GM21825 (cell line): ENCODE results near the gene UBE2M.

ENCODE experiments used
- ATAC-seq: cut with Tn5 transposase; IDR thresholded peaks from one replicate; pipeline ENCODE4 v1.9.1; 2021; ENCODE audit warnings: mild to moderate bottlenecking, moderate library complexity; ENCODE audit not compliant: unreplicated experiment

Gene UBE2M

DNA sequence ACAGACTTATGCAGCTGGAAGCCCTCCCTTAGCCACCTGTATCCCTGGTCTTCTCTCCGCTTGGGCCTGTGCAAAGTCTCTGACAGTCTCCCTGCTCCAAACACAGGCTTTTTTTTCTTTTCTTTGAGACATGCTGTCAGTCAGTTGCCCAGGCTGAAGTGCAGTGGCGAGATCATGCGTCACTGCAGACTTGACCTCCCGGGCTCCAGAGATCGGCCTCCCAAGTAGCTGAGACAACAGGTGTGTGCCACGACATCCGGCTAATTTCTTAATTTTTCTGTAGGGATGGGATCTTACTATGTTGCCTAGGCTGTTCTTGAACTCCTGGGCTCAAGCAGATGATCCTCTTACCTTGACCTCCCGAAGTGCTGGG lies 13.2 kb upstream of the UBE2M start:
- ATAC-seq, result no peak

- ATAC-seq, result no peak
Observed at GRCh38 chr19:58570770-58571574, 12.6 kb upstream of the UBE2M start.

- no peak for ATAC-seq
Observed at GRCh38 chr19:58569943-58570670, 11.7 kb upstream of the UBE2M start.

DNA sequence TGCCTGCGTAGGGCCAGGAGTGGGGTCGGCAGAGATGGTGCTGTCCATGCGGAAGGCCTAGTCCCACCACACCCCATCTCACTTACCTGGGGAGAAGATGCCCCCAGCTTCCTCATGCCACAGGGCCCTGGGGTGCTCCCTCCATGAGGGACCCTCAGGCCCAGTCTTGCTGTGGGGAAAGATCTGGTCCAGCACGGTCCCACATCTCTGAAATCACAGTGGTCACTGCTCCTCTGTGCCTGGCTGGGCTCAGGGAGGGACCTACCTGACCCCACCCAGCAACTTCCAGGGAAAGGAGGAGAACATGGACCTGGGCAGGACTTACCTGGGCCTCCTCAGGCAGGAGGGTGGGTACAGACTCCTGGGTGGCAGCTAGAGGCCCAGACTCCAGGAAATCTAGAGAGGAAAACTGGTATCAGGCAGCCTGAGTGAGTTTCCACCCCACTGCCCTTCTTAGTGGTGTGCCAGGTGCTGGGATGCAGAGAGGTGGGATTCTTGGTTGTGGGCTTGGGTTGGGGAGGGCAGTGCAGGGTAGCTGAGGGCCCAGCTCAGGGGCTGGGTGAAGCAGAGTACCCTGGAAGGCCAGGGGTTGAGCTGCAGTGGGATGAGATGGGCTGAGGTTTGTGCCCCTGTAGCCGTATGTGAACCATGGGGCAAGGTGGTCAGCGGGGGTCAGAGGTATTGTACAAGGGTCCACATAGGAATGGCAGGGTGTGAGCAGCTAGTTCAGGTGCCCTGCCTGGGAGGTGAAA lies 11.0 kb upstream of the UBE2M start:
- ATAC-seq, result no peak

- ATAC-seq, result no peak
Observed at GRCh38 chr19:58568453-58569130, 10.2 kb upstream of the UBE2M start.

- ATAC-seq, result no peak
Observed at GRCh38 chr19:58566989-58567388, 8.6 kb upstream of the UBE2M start.

- ATAC-seq, result no peak
Observed at GRCh38 chr19:58563823-58564222, 5.4 kb upstream of the UBE2M start.

DNA sequence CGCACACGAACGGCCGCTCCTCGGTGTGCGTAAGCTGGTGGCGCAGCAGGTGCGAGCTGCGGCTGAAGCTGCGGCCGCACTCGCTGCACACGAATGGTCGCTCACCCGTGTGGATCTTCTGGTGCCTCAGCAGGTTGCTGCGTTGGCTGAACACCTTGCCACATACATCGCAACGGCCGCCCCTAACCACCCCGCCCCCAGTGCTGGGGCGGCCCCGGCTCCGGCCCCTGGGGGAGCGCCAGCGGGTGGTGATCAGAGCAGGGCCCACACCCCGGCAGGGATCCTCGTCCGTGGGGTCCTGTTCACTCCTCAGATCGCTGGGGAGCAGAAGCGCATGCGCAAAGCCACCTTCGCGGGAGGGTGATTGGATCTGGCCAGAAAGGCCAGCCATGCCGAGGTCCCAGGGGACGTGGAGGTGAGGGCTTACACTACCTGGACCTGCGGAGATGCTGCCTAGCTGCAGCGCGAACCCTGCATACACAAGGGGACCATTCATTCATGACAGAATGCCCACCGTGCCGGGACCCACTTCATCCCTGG lies 4.7 kb upstream of the UBE2M start:
- ATAC-seq, result no peak

DNA sequence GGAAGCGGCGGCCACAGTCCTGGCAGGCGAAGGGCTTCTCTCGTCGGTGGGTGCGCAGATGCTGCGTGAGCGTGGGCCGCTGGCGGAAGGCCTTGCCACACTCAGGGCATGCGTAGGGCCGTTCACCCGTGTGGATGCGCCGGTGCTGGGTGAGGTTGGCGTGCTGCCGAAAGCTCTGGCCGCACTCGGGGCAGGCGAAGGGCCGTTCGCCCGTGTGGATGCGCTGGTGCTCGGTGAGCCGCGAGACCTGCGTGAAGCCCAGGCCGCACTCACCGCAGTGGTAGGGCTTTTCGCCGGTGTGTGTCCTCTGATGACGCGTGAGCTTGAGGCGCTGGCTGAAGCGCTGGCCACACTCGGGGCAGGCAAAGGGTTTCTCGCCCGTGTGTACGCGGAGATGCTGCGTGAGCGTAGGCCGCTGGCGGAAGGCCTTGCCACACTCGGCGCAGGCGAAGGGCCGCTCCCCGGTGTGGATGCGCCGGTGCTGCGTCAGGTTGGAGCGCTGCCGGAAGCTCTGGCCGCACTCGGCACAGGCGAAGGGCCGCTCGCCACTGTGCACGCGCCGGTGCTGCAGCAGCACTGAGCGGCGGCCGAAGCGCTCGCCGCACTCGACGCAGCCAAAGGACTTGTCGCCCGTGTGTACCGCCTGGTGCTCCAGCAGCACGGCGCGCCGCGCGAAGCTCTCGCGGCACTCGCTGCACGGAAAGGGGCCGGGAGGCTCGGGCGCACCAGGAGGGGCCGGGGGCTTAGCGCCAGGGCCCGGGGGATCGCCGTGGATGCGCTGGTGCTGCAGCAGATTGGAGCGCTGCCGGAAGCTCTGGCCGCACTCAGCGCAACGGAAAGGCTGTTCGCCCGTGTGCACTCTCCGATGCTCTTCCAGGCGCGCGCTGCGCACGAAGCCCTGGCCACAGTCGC lies 4.0 kb upstream of the UBE2M start:
- ATAC-seq, result no peak

DNA sequence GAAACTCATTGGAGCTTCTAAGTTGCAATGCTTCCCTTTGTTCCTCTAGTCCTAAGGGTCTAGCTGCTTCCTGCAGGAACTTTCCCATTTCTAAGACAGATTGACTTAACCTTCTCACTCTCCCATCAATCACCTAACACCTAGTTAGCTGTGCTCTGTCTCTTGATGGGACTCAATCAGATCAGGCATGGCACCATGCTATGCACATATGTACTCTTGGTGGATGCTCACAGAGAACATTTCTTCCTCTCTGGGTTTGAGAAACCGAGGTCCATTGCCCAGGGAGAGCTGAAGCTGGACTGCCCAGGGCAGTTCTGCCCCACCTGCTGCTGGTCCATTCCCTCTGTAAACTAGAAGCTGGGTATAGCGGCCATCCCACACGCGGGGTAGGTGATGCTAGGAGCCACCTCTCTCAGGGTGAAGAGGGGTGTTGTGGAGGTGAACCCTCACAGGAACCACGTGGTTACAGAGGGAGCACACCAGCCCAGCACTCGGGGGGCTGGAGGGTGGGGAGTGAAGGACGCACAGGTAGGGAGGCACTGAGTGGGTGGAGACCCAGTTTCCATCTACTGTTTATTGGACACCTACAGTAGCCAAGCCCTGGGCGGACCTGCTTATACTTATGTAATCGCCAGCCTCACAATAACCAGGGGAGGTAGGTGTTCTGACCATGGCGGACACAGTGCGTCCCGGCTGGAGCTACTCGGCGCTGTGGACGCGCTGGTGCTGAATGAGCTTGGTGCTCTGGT lies 3.1 kb upstream of the UBE2M start:
- ATAC-seq, result no peak

DNA sequence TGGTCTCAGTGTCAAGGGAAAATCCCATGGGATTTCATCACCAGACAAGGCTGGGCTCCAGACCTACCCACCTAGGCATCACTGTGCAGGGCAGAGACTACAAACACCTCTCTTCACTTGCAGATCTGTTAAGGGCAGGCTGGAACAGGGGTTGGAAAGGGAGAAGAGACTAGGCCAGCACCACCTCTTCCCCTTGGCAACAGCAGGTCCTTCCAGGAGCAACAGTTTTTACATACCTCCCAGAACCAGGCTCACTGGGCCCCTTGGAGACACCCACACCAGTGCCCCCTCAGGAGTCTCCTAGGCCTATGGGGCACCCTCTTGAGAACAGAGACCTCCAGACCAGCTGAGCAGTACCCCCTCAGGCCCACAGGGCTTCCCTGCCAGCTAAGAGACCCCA lies 2.5 kb upstream of the UBE2M start:
- no peak for ATAC-seq

GRCh38 chr19:58560007-58560887 lies 1.8 kb upstream of the UBE2M start:
- ATAC-seq, result no peak

DNA sequence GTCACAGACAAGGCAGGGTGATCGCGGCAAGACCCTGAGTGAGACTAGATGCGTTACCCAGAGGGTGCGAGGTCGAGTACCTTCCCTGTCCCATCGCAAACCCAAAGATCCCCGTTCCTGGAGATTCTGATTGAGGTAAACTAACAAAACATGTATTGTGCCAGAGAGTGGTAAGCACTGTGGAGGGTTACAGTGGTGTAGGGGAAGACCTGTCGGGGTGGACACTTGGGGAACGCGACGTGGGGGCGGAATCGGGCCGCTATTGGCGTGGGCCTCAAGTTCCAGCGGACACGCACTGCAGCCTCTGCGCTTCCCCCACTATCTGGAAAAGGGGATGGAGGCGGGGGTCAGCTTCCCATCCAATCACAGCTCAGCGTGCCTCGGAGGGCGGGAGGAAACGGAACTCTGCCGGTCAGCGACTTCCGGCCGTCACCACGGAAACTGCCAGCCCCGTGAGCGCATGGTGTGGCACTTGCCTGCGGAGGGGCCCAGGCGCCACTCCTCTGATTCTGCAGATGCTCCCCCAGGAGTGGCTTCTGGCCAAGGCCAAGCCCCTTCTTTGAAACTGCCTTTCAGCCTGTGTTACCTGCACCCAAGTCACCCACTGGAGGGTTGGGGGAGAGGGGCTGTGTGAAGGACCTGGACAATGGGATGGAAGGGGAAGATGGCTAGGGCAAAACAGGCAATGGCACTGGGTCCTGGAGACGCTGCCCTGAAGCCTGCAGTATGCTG lies 1.0 kb upstream of the UBE2M start:
- ATAC-seq, result no peak

DNA sequence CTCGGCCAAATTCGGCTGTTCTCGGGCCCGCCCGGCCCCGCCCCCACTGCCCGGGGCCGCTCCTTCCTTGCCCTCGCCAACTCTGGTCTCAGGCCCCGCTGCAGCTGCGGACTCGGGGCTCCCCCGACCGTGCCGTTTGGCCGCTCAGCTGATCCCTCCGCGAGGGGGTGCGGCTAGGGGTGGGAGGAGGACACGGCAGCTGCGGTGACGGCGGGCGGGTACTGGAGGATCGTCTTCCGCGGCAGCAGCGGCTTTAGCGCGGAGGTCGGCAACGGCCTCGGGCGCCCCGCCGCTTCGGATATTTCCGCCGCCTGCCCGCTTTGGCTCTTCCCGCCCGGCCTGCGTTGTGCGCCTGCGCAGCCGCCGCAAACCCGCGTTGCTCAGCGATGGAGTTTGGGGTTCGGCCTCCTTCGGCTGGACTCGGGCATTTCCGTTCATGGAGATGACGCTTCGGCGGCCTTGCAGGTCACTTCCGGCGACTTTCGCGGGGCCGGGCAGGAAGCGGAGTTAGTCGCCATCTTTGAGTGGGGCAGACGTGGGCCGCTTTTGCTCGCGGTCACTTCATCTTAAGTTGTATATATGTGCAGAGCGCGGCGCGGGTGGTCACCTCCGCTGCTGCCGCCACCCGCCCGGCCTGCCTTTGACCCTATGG lies 338 bp upstream of the UBE2M start:
- peak; percentile 50 for ATAC-seq

DNA sequence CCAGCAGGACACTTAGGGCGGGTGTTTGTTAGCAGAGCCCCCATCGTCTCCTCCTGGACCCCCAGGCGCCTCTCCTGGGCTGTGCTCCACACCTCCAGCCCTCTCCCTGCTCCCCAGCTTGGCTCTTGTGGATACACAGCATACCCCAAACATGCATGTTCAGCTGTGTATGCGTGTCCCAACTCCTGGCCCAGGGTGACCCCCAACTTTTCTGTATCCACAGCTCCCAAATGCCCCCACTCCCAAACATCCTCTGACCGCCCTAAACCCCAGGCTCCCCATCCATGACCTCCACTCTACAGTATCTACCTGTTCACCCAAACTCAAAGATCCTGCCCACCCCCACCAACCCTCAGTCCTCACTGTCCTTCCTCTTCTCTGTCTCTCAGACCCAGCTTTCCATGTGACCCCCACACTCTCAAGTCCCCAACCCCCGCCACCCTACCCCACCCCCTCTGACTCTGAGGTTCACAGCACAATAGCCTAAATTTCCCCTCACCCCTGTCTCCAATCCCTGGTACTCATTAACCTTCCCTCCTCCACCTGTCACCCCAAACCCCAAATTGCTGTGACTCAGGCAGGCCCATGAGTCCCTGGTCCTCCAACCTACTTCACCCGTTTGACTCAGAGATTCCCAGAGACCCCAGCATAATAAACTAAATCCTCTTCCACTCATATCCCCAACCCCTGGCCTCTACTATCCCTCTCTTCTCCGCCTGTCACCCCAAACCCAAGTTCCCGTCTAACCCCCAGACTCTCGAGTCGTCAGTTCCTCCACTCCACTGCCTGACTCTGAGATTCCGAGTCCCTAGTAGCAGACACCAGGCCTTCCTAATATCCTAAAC lies 968 bp downstream of the UBE2M start:
- no peak for ATAC-seq

DNA sequence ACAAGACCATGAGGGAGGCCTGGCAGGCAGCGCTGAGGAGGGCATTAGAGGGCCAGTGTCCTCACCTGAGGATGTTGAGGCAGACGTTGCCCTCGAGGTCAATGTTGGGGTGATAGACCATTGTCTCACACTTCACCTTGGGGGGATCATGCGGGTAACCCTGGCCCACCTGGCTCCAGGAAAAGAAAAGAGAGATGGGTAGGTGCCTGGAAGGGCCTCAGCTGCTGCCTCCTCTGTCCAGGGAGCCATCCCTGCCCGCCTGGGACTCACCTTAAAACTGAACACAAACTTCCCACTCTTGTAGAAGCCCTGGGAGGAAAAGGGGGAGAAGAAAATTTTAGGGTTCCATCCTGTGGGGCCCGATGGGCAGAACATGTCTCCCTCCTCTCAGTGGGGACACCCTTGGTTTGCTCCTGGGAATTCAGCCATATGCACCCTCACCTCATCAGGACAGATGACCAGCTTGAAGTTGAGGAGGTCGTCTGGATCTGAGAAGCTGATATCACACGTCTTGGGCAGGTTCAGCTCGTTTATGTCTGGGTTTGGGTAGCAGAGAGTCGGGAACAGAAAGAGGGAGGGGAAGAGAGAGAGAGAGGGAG lies 1.7 kb downstream of the UBE2M start:
- no peak for ATAC-seq
